K562 (cell line): ENCODE measurements around the gene LRFN2. TPM values are rescaled to one million over a fixed set of nuclear protein-coding genes. Genes with fewer than 3 reads are reported as not detected.
A peak's percentile ranks its signal among the peaks of the same experiment; 100 is the strongest.

ENCODE experiments used
- ADNP ChIP-seq: fragments of 200-800 bp; sonication (Bioruptor generic); IDR thresholded peaks from 2 replicates; pipeline ENCODE4 v1.6.1; 2016; ENCODE audit warnings: missing genetic modification characterization, missing compliant biosample characterization
- NR2C1 ChIP-seq, 2 experiments: fragments of 450-650 bp; IDR thresholded peaks; 2 replicates each; pipeline ENCODE4 v1.6.1; 2017; ENCODE audit warnings: mild to moderate bottlenecking in 2 of 2, antibody characterized with exemption in 1 of 2, inconsistent platforms in 1 of 2, missing compliant biosample characterization in 1 of 2, missing genetic modification characterization in 1 of 2
- PHTF2 ChIP-seq: fragments of 250-450 bp; sonication (Bioruptor Pico); IDR thresholded peaks from 2 replicates; pipeline ENCODE4 v1.5.0; 2021; ENCODE audit warnings: mild to moderate bottlenecking
- RBM15 ChIP-seq: fragments of 200-400 bp; formaldehyde crosslinking; IDR thresholded peaks from 2 replicates; pipeline ENCODE4 v1.6.1; 2018; ENCODE audit warnings: mild to moderate bottlenecking, low read length, moderate library complexity; ENCODE audit not compliant: insufficient read depth
- ZBED1 ChIP-seq: IDR thresholded peaks from 2 replicates; pipeline ENCODE4 v1.6.1; 2014
- ZBTB7A ChIP-seq: IDR thresholded peaks from 2 replicates; pipeline ENCODE4 v1.6.1; 2011; ENCODE audit warnings: low read depth, mild to moderate bottlenecking, low read length, moderate library complexity, borderline replicate concordance; ENCODE audit not compliant: control insufficient read depth
- ZNF282 ChIP-seq: sonication (generic); formaldehyde crosslinking; IDR thresholded peaks from 2 replicates; pipeline ENCODE4 v1.8.1; 2023; ENCODE audit warnings: missing genetic modification reagents
- ZNF316 ChIP-seq: fragments of 450-650 bp; IDR thresholded peaks from 2 replicates; pipeline ENCODE4 v1.6.1; 2016
- polyA plus RNA-seq, 8 experiments: library from polyadenylated mRNA; depleted of rRNA in 4 of 8; stranded (reverse) in 5 of 8; unstranded in 3 of 8; fragments of >200 nt; fragmentation: Nextera tagmentation in 2 of 8; fragmentation: Illumina TruSeq in 1 of 8; extraction: Ambion mirVana in 2 of 8; extraction: Trizol in 1 of 8; gene quantifications; 2 replicates each; pipeline versions ENCODE4 v1.2.1 to v1.2.3, GENCODE V29; 2011 to 2014; ENCODE audit warnings: inconsistent platforms in 1 of 8, missing spikeins in 1 of 8
- total RNA-seq, 7 experiments: library from RNA; depleted of rRNA in 6 of 7; stranded (reverse); fragments of >200 nt in 6 of 7; fragmentation: Illumina TruSeq in 2 of 7; extraction: Trizol in 2 of 7; gene quantifications; 2 replicates each; pipeline versions ENCODE4 v1.2.1 to v1.2.3, GENCODE V29; 2011 to 2021; ENCODE audit warnings: low replicate concordance in 1 of 7
- TF ChIP-seq, protein P1 (sequence below), 3 experiments: fragments of 200-800 bp in 1 of 3; fragments of 250-450 bp in 1 of 3; fragments of 450-650 bp in 1 of 3; sonication (Bioruptor Pico) in 1 of 3; sonication (Bioruptor generic) in 1 of 3; formaldehyde crosslinking in 1 of 3; IDR thresholded peaks; 2 replicates each; pipeline versions ENCODE4 v1.6.1 to v1.8.0; 2016 to 2022; ENCODE audit warnings: mild to moderate bottlenecking in 2 of 3, missing genetic modification characterization in 2 of 3, missing compliant biosample characterization in 1 of 3, moderate library complexity in 1 of 3
- TF ChIP-seq, protein P2 (sequence below): fragments of 250-450 bp; sonication (Bioruptor Pico); IDR thresholded peaks from 2 replicates; pipeline ENCODE4 v1.4.0; 2020; ENCODE audit warnings: mild to moderate bottlenecking, moderate library complexity

Gene LRFN2
- total and polyA plus RNA-seq, 9 of the 15 experiments (the other 6 are each of a cell fraction or from before 2014, with no cell fraction given), result not detected

- TF ChIP-seq, protein P1, sequence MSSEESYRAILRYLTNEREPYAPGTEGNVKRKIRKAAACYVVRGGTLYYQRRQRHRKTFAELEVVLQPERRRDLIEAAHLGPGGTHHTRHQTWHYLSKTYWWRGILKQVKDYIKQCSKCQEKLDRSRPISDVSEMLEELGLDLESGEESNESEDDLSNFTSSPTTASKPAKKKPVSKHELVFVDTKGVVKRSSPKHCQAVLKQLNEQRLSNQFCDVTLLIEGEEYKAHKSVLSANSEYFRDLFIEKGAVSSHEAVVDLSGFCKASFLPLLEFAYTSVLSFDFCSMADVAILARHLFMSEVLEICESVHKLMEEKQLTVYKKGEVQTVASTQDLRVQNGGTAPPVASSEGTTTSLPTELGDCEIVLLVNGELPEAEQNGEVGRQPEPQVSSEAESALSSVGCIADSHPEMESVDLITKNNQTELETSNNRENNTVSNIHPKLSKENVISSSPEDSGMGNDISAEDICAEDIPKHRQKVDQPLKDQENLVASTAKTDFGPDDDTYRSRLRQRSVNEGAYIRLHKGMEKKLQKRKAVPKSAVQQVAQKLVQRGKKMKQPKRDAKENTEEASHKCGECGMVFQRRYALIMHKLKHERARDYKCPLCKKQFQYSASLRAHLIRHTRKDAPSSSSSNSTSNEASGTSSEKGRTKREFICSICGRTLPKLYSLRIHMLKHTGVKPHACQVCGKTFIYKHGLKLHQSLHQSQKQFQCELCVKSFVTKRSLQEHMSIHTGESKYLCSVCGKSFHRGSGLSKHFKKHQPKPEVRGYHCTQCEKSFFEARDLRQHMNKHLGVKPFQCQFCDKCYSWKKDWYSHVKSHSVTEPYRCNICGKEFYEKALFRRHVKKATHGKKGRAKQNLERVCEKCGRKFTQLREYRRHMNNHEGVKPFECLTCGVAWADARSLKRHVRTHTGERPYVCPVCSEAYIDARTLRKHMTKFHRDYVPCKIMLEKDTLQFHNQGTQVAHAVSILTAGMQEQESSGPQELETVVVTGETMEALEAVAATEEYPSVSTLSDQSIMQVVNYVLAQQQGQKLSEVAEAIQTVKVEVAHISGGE (CRISPR knock-in tag; IDR thresholded peaks at IDR 0.05), result peak in 1 of 3 experiments; percentile 39; a peak in 1 of 6 replicates
- no peak for TF ChIP-seq ADNP (tag)
- no peak for TF ChIP-seq ZNF282
- TF ChIP-seq, protein P2, sequence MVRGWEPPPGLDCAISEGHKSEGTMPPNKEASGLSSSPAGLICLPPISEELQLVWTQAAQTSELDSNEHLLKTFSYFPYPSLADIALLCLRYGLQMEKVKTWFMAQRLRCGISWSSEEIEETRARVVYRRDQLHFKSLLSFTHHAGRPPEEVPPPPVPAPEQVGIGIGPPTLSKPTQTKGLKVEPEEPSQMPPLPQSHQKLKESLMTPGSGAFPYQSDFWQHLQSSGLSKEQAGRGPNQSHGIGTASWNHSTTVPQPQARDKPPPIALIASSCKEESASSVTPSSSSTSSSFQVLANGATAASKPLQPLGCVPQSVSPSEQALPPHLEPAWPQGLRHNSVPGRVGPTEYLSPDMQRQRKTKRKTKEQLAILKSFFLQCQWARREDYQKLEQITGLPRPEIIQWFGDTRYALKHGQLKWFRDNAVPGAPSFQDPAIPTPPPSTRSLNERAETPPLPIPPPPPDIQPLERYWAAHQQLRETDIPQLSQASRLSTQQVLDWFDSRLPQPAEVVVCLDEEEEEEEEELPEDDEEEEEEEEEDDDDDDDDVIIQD (CRISPR knock-in tag), result no peak
- no peak for TF ChIP-seq RBM15
- no peak for TF ChIP-seq PHTF2 (CRISPR knock-in tag)
- TF ChIP-seq NR2C1 (IDR thresholded peaks at IDR 0.05), result no peak
- no peak for TF ChIP-seq NR2C1 (tag; IDR thresholded peaks at IDR 0.05)
- TF ChIP-seq ZBTB7A, result no peak
- no peak for TF ChIP-seq ZBED1
- TF ChIP-seq ZNF316, result no peak
- TF ChIP-seq, all 486 proteins: peak for 2
Measured at GRCh38 chr6:40378725-40379074, 208.5 kb downstream of the LRFN2 start (continued).
